GM18868 (cell line): Measurements from ENCODE around the gene ABCC3.

Experiments
- ATAC-seq: cut with Tn5 transposase; IDR thresholded peaks from one replicate; pipeline ENCODE4 v1.9.1; 2021; ENCODE audit warnings: mild to moderate bottlenecking, moderate library complexity; ENCODE audit not compliant: unreplicated experiment

Gene ABCC3

GRCh38 chr17:50634224-50634914, at the start of gene ABCC3:
TSS of gene ABCC3 (plus strand) at chr17:50634881. CDS start at chr17:50634937, 56 bp downstream.
- no peak for ATAC-seq

GRCh38 chr17:50585346-50585745, 49.3 kb upstream of the ABCC3 start:
- no peak for ATAC-seq

- ATAC-seq: no peak
Observed at GRCh38 chr17:50585891-50586290, 48.8 kb upstream of the ABCC3 start.

GRCh38 chr17:50586421-50587247, 48.0 kb upstream of the ABCC3 start:
- ATAC-seq: no peak

- ATAC-seq: no peak
Observed at GRCh38 chr17:50587571-50587970, 47.1 kb upstream of the ABCC3 start.

- no peak for ATAC-seq
Observed at GRCh38 chr17:50588391-50589049, 46.2 kb upstream of the ABCC3 start.

- no peak for ATAC-seq
Observed at GRCh38 chr17:50589095-50589705, 45.5 kb upstream of the ABCC3 start.

- ATAC-seq: no peak
Observed at GRCh38 chr17:50590946-50591737, 43.5 kb upstream of the ABCC3 start.

GRCh38 chr17:50593321-50593720, 41.4 kb upstream of the ABCC3 start:
- no peak for ATAC-seq

- ATAC-seq: no peak
Observed at GRCh38 chr17:50594128-50594823, 40.4 kb upstream of the ABCC3 start.

- ATAC-seq: no peak
Observed at GRCh38 chr17:50594892-50595291, 39.8 kb upstream of the ABCC3 start.

- ATAC-seq: no peak
Observed at GRCh38 chr17:50596191-50597037, 38.3 kb upstream of the ABCC3 start.

GRCh38 chr17:50598487-50598886, 36.2 kb upstream of the ABCC3 start:
- ATAC-seq: no peak

- ATAC-seq: no peak
Observed at GRCh38 chr17:50599606-50600005, 35.1 kb upstream of the ABCC3 start.

- ATAC-seq: no peak
Observed at GRCh38 chr17:50601823-50602375, 32.8 kb upstream of the ABCC3 start.

GRCh38 chr17:50602836-50603235, 31.8 kb upstream of the ABCC3 start:
- ATAC-seq: no peak

- no peak for ATAC-seq
Observed at GRCh38 chr17:50603340-50603739, 31.3 kb upstream of the ABCC3 start.

- no peak for ATAC-seq
Observed at GRCh38 chr17:50604513-50604912, 30.2 kb upstream of the ABCC3 start.

GRCh38 chr17:50605429-50605828, 29.3 kb upstream of the ABCC3 start:
- ATAC-seq: no peak
